IMR-90 (cell line): ENCODE data around the gene BATF2. TPM values are rescaled to one million over a fixed set of nuclear protein-coding genes. Genes with fewer than 3 reads are reported as not detected.

Experiments
- ATAC-seq: fragments of 200-7000 bp; cut with Tn5 transposase; 2 replicates; pipeline ENCODE4 v1.9.1; 2020; ENCODE audit warnings: low read depth, mild to moderate bottlenecking, moderate library complexity
- BruUV-seq: library from RNA; stranded (reverse); fragments of 400-500 nt; replicated peaks from 2 replicates; lab custom pipeline; 2021; lab: Mats Ljungman, UMichigan
- CTCF ChIA-PET: fragments of 300-600 bp; formaldehyde crosslinking; extraction: SDS; loops from one replicate; lab custom pipeline; 2021; ENCODE audit warnings: antibody characterized with exemption; lab: Yijun Ruan, JAX
- POLR2A ChIA-PET: fragments of 300-600 bp; sonication (Branson Sonifier 250); formaldehyde crosslinking; loops from one replicate; lab custom pipeline; 2022; ENCODE audit warnings: antibody characterized with exemption; ENCODE audit not compliant: unreplicated experiment; lab: Charles Lee
- DNase-seq: peaks from one replicate; pipeline ENCODE4 v3.0.0; 2013
- H2AFZ ChIP-seq: replicated peaks from 2 replicates; pipeline ENCODE3; 2013; ENCODE audit warnings: low read length, mild to moderate bottlenecking; ENCODE audit not compliant: poor library complexity
- H2AK5ac ChIP-seq: 2 replicates; pipeline ENCODE4 v1.6.1; 2013; ENCODE audit warnings: low read depth, low read length, inconsistent platforms
- H2AK9ac ChIP-seq: replicated peaks from 2 replicates; pipeline ENCODE3; 2013; ENCODE audit warnings: mild to moderate bottlenecking, low read depth, low read length, moderate library complexity; ENCODE audit not compliant: poor library complexity
- H2BK120ac ChIP-seq: 2 replicates; pipeline ENCODE4 v1.6.1; 2013; ENCODE audit warnings: low read depth, low read length, inconsistent platforms
- H2BK15ac ChIP-seq: 3 replicates; pipeline ENCODE4 v1.6.1; 2013; ENCODE audit warnings: low read depth, low read length, inconsistent platforms
- H2BK20ac ChIP-seq: 2 replicates; pipeline ENCODE4 v1.6.1; 2013; ENCODE audit warnings: low read depth, mild to moderate bottlenecking, inconsistent platforms, low read length, moderate library complexity
- H2BK5ac ChIP-seq: 2 replicates; pipeline ENCODE4 v1.6.1; 2013; ENCODE audit warnings: mild to moderate bottlenecking, low read depth, low read length, inconsistent platforms; ENCODE audit not compliant: poor library complexity, severe bottlenecking
- H3K14ac ChIP-seq: replicated peaks from 2 replicates; pipeline ENCODE4 v1.6.1; 2013; ENCODE audit warnings: low read depth, low read length, inconsistent platforms
- H3K18ac ChIP-seq: 2 replicates; pipeline ENCODE4 v1.6.1; 2013; ENCODE audit warnings: low read depth, low read length, control low read depth
- H3K23ac ChIP-seq: 2 replicates; pipeline ENCODE4 v1.6.1; 2013; ENCODE audit warnings: low read depth, low read length, inconsistent platforms
- H3K27ac ChIP-seq: 2 replicates; pipeline ENCODE4 v1.5.1; 2013; ENCODE audit warnings: mild to moderate bottlenecking, control low read depth, low read length; ENCODE audit not compliant: insufficient read depth
- H3K27me3 ChIP-seq: 2 replicates; pipeline ENCODE4 v1.6.1; 2013; ENCODE audit warnings: low read length; ENCODE audit not compliant: control insufficient read depth, insufficient read depth
- H3K36me3 ChIP-seq: 2 replicates; pipeline ENCODE4 v1.6.1; 2013; ENCODE audit warnings: low read length, mixed read lengths; ENCODE audit not compliant: control insufficient read depth, insufficient read depth
- H3K4ac ChIP-seq: 2 replicates; pipeline ENCODE4 v1.6.1; 2013; ENCODE audit warnings: low read depth, low read length, inconsistent platforms
- H3K4me1 ChIP-seq: 2 replicates; pipeline ENCODE4 v1.6.1; 2013; ENCODE audit warnings: low read length, mixed read lengths; ENCODE audit not compliant: control insufficient read depth, insufficient read depth
- H3K4me2 ChIP-seq: 2 replicates; pipeline ENCODE4 v1.6.1; 2013; ENCODE audit warnings: low read depth, mild to moderate bottlenecking, control low read depth, low read length, moderate library complexity
- H3K4me3 ChIP-seq: 2 replicates; pipeline ENCODE4 v1.5.1; 2013; ENCODE audit warnings: low read depth, mild to moderate bottlenecking, control low read depth, low read length, moderate library complexity; ENCODE audit not compliant: insufficient read depth
- H3K56ac ChIP-seq: 2 replicates; pipeline ENCODE4 v1.6.1; 2013; ENCODE audit warnings: low read length, inconsistent platforms; ENCODE audit not compliant: insufficient read depth; ENCODE audit errors: extremely low read depth
- H3K79me1 ChIP-seq, 2 experiments: 2 replicates each; pipeline ENCODE4 v1.6.1; 2013; ENCODE audit warnings: low read length in 2 of 2, inconsistent platforms in 1 of 2, low read depth in 1 of 2
- H3K9ac ChIP-seq: 2 replicates; pipeline ENCODE4 v1.6.1; 2013; ENCODE audit warnings: low read depth, low read length, control low read depth
- H3K9me1 ChIP-seq: 2 replicates; pipeline ENCODE4 v1.6.1; 2013; ENCODE audit warnings: low read length, inconsistent platforms; ENCODE audit not compliant: insufficient read depth
- H3K9me3 ChIP-seq: 2 replicates; pipeline ENCODE4 v1.6.1; 2013; ENCODE audit warnings: low read length; ENCODE audit not compliant: control insufficient read depth, insufficient read depth
- H4K20me1 ChIP-seq: 2 replicates; pipeline ENCODE4 v1.6.1; 2013; ENCODE audit warnings: low read length, inconsistent platforms; ENCODE audit not compliant: insufficient read depth
- H4K5ac ChIP-seq: 2 replicates; pipeline ENCODE4 v1.6.1; 2013; ENCODE audit warnings: mild to moderate bottlenecking, low read depth, low read length, control low read depth
- H4K8ac ChIP-seq, 2 experiments: 2 replicates each; pipeline ENCODE4 v1.6.1; 2013; ENCODE audit warnings: low read depth in 2 of 2, low read length in 2 of 2, control low read depth in 1 of 2, inconsistent platforms in 1 of 2
- H4K91ac ChIP-seq: 2 replicates; pipeline ENCODE4 v1.6.1; 2013; ENCODE audit warnings: low read depth, low read length, inconsistent platforms; ENCODE audit not compliant: insufficient read depth
- CHD1 ChIP-seq: IDR thresholded peaks from 2 replicates; pipeline ENCODE4 v1.6.1; 2012; ENCODE audit warnings: low read depth, low read length, improper control_type of control experiment
- ELK1 ChIP-seq: fragments of 150-350 bp; IDR thresholded peaks from 2 replicates; pipeline ENCODE4 v1.6.1; 2016; ENCODE audit warnings: low read depth, mild to moderate bottlenecking, low read length, moderate library complexity, borderline replicate concordance
- FOS ChIP-seq: fragments of 150-350 bp; IDR thresholded peaks from 2 replicates; pipeline ENCODE4 v1.6.1; 2016; ENCODE audit warnings: low read depth, low read length
- MAFK ChIP-seq: IDR thresholded peaks from 2 replicates; pipeline ENCODE4 v1.6.1; 2012; ENCODE audit warnings: low read depth, low read length, improper control_type of control experiment
- MAZ ChIP-seq: IDR thresholded peaks from 2 replicates; pipeline ENCODE4 v1.6.1; 2012; ENCODE audit warnings: low read depth, mild to moderate bottlenecking, low read length, improper control_type of control experiment, moderate library complexity, borderline replicate concordance
- MXI1 ChIP-seq: IDR thresholded peaks from 2 replicates; pipeline ENCODE4 v1.6.1; 2012; ENCODE audit warnings: low read depth, mild to moderate bottlenecking, low read length, moderate library complexity, borderline replicate concordance
- POLR2A ChIP-seq: IDR thresholded peaks from 2 replicates; pipeline ENCODE4 v1.6.1; 2012; ENCODE audit warnings: mild to moderate bottlenecking, low read depth, low read length
- RAD21 ChIP-seq: IDR thresholded peaks from 2 replicates; pipeline ENCODE4 v1.6.1; 2012; ENCODE audit warnings: low read length, improper control_type of control experiment
- RCOR1 ChIP-seq: IDR thresholded peaks from 2 replicates; pipeline ENCODE4 v1.6.1; 2012; ENCODE audit warnings: mild to moderate bottlenecking, low read length, improper control_type of control experiment; ENCODE audit not compliant: insufficient replicate concordance
- SMC3 ChIP-seq: fragments of 150-350 bp; IDR thresholded peaks from 2 replicates; pipeline ENCODE4 v1.6.1; 2016; ENCODE audit warnings: low read depth, mild to moderate bottlenecking, antibody characterized with exemption, low read length, moderate library complexity
- WGBS, 2 experiments: methylation state at CpG; one replicate each; pipeline versions ENCODE4 v1.1.5 to v1.1.7; 2013; ENCODE audit warnings: missing lambda C conversion rate in 2 of 2; ENCODE audit not compliant: insufficient read length in 1 of 2; ENCODE audit errors: extremely low coverage in 2 of 2; 5-methylcytosine and 5-hydroxymethylcytosine counted together
- dilution Hi-C: fragments of 300-500 bp; cut with HindIII; formaldehyde crosslinking; loops from one replicate; pipeline ENCODE4 v1.14.3; 2018; ENCODE audit warnings: low sequenced_read_pairs; ENCODE audit not compliant: unreplicated experiment
- in situ Hi-C: fragments of 300-500 bp; cut with MboI; formaldehyde crosslinking; loops from 3 replicates; pipeline ENCODE4 v1.14.3; 2019; ENCODE audit warnings: low sequenced_read_pairs, inconsistent platforms, mixed read lengths
- intact Hi-C: fragments of 100-400 bp; cut with micrococcal nuclease; formaldehyde crosslinking; loops from 2 replicates; pipeline ENCODE4 v1.10.0; 2022
- polyA plus RNA-seq, 3 experiments: library from polyadenylated mRNA; depleted of rRNA; stranded (reverse); fragments of >200 nt; gene quantifications; 2 replicates each; pipeline ENCODE4 v1.2.3, GENCODE V29; 2012; ENCODE audit warnings: low replicate concordance in 1 of 3
- total RNA-seq: library from RNA; depleted of rRNA; stranded (reverse); fragments of >200 nt; gene quantifications from 2 replicates; pipeline ENCODE4 v1.2.3, GENCODE V29; 2012

BATF2 gene
- total and polyA plus RNA-seq, 2 of the 4 experiments (the other 2 are of a cell fraction): 0.36 to 1.2 TPM

- dilution Hi-C loops (no loop called here), intact Hi-C loops (no loop called here), in situ Hi-C loops (no loop called here)
- H3K4me2 ChIP-seq: no peak overlapping the region
- H3K9me3 ChIP-seq: no peaks in the 10 kb centered on the region
- no peak overlapping the region for H3K4me3 ChIP-seq
- H3K18ac ChIP-seq: no peak overlapping the region
- TF ChIP-seq ELK1 (no peak), MAFK (no peak), MXI1 (no peak), SMC3 (no peak), MAZ (no peak), CHD1 (no peak), FOS (no peak), RCOR1 (no peak), POLR2A (no peak), RAD21 (no peak)
- H3K56ac ChIP-seq: no peak overlapping the region
- no peaks in the 10 kb centered on the region for H3K4me1 ChIP-seq
- H3K9me1 ChIP-seq: peaks cover 13% of the 10 kb centered on the region; the same call in 1 of the 2 replicates
- no peak overlapping the region for H2AK9ac ChIP-seq
- no peak for DNase-seq
- no peak overlapping the region for H2AFZ ChIP-seq
- H4K8ac ChIP-seq: no peak overlapping the region
- ChIA-PET POLR2A (no interaction called here), CTCF (interaction anchor here (0.7 kb wide), 1 partner anchor 14 kb away, joined by 8 read pairs; the partner anchor contains the start of gene NAALADL1)
- no peak overlapping the region for H3K23ac ChIP-seq
- no peak overlapping the region for H3K27ac ChIP-seq
- H2AK5ac ChIP-seq: no peak overlapping the region
- no peak for ATAC-seq
- no TSS peak for BruUV-seq
- no peak overlapping the region for H2BK15ac ChIP-seq
- no peak overlapping the region for H4K91ac ChIP-seq
- no peak overlapping the region for H2BK5ac ChIP-seq
- no peaks in the 10 kb centered on the region for H3K27me3 ChIP-seq
- no peak overlapping the region for H4K5ac ChIP-seq
- peaks cover 17 to 37% of the 10 kb centered on the region in 2 experiments for H3K79me1 ChIP-seq
- H3K9ac ChIP-seq: no peak overlapping the region
- peaks cover 5% of the 10 kb centered on the region; the same call in 1 of the 2 replicates for H4K20me1 ChIP-seq
- peaks cover 13% of the 10 kb centered on the region for H3K36me3 ChIP-seq
- H3K4ac ChIP-seq: no peak overlapping the region
- no peak overlapping the region for H3K14ac ChIP-seq
- no CpG with 5 or more reads among the region's 5 CpGs for WGBS, 2 experiments
- H2BK20ac ChIP-seq: no peak overlapping the region
- H2BK120ac ChIP-seq: no peak overlapping the region
Measured at GRCh38 chr11:65045061-65045460, 48.3 kb upstream of the BATF2 start.
